Osteocyte (in vitro differentiated cells): ENCODE measurements around the gene PICALM. TPM values are rescaled to one million over a fixed set of nuclear protein-coding genes. Genes with fewer than 3 reads are reported as not detected.

Experiments used
- DNase-seq: peaks from one replicate; pipeline ENCODE4 v3.0.0; 2021; ENCODE audit warnings: mixed read lengths; ENCODE audit not compliant: unreplicated experiment; ENCODE audit errors: extremely low spot score
- H3K27ac Mint-ChIP-seq: one replicate; pipeline ENCODE4 v1.8.0; 2021; ENCODE audit warnings: mild to moderate bottlenecking, mixed read lengths; ENCODE audit not compliant: unreplicated experiment
- H3K27me3 Mint-ChIP-seq: one replicate; pipeline ENCODE4 v1.8.0; 2021; ENCODE audit warnings: mixed read lengths; ENCODE audit not compliant: unreplicated experiment
- H3K36me3 Mint-ChIP-seq: one replicate; pipeline ENCODE4 v1.8.0; 2021; ENCODE audit warnings: mixed read lengths; ENCODE audit not compliant: unreplicated experiment
- H3K4me1 Mint-ChIP-seq: one replicate; pipeline ENCODE4 v1.8.0; 2021; ENCODE audit warnings: mixed read lengths; ENCODE audit not compliant: unreplicated experiment
- H3K4me3 Mint-ChIP-seq: one replicate; pipeline ENCODE4 v1.8.0; 2021; ENCODE audit warnings: mild to moderate bottlenecking, moderate library complexity, mixed read lengths; ENCODE audit not compliant: unreplicated experiment
- H3K9me3 Mint-ChIP-seq: one replicate; pipeline ENCODE4 v1.8.0; 2021; ENCODE audit warnings: mixed read lengths; ENCODE audit not compliant: unreplicated experiment
- CTCF ChIP-seq: fragments of 200-600 bp; sonication (generic); IDR thresholded peaks from 2 replicates; pipeline ENCODE4 v1.5.0; 2021; ENCODE audit warnings: antibody characterized with exemption, mild to moderate bottlenecking, moderate library complexity
- total RNA-seq: library from RNA; stranded (reverse); gene quantifications from 2 replicates; pipeline ENCODE4 v1.2.1, GENCODE V29; 2021

Gene PICALM
- total RNA-seq, 1 donor from 2014 or later = 267 TPM

GRCh38 chr11:85974122-85974521, 94.8 kb downstream of the PICALM start:
- TF ChIP-seq CTCF = no peak
- Mint-ChIP-seq H3K4me3 (no peak overlapping the region), H3K9me3 (no peaks in the 10 kb centered on the region), H3K27ac (no peak overlapping the region), H3K36me3 (peaks cover 57% of the 10 kb centered on the region), H3K27me3 (no peaks in the 10 kb centered on the region), H3K4me1 (peaks cover 13% of the 10 kb centered on the region)
- no peak for DNase-seq

GRCh38 chr11:85970593-85970992, 98.3 kb downstream of the PICALM start:
- no peak overlapping the region for H3K4me3 Mint-ChIP-seq
- no peak for DNase-seq
- TF ChIP-seq CTCF = no peak
- no peaks in the 10 kb centered on the region for H3K9me3 Mint-ChIP-seq
- H3K36me3 Mint-ChIP-seq = peaks cover 47% of the 10 kb centered on the region
- peak overlapping the region; percentile 31 for H3K27ac Mint-ChIP-seq
- H3K27me3 Mint-ChIP-seq = no peaks in the 10 kb centered on the region
- H3K4me1 Mint-ChIP-seq = peaks cover 25% of the 10 kb centered on the region

GRCh38 chr11:85967457-85967856, 101.4 kb downstream of the PICALM start:
- H3K27me3 Mint-ChIP-seq = no peaks in the 10 kb centered on the region
- H3K9me3 Mint-ChIP-seq = no peaks in the 10 kb centered on the region
- peaks cover 16% of the 10 kb centered on the region for H3K4me1 Mint-ChIP-seq
- TF ChIP-seq CTCF = no peak
- no peak for DNase-seq
- peak overlapping the region; percentile 2 for H3K27ac Mint-ChIP-seq
- H3K4me3 Mint-ChIP-seq = no peak overlapping the region
- peaks cover 54% of the 10 kb centered on the region for H3K36me3 Mint-ChIP-seq

GRCh38 chr11:85965202-85965601, 103.7 kb downstream of the PICALM start:
- TF ChIP-seq CTCF = no peak
- Mint-ChIP-seq H3K27me3 (no peaks in the 10 kb centered on the region), H3K4me1 (peaks cover 26% of the 10 kb centered on the region), H3K27ac (peak overlapping the region; percentile 7), H3K4me3 (no peak overlapping the region), H3K36me3 (peaks cover 57% of the 10 kb centered on the region), H3K9me3 (no peaks in the 10 kb centered on the region)
- no peak for DNase-seq

- Mint-ChIP-seq H3K27ac (no peak overlapping the region), H3K36me3 (peaks cover 65% of the 10 kb centered on the region), H3K9me3 (no peaks in the 10 kb centered on the region), H3K4me3 (no peak overlapping the region), H3K4me1 (peaks cover 10% of the 10 kb centered on the region), H3K27me3 (no peaks in the 10 kb centered on the region)
- no peak for TF ChIP-seq CTCF
- no peak for DNase-seq
Observed at GRCh38 chr11:85961930-85962363, 106.9 kb downstream of the PICALM start.
